HG02885 (cell line): ENCODE results near the gene AHRR.

Experiments used
- ATAC-seq: cut with Tn5 transposase; IDR thresholded peaks from one replicate; pipeline ENCODE4 v1.9.1; 2021; ENCODE audit warnings: mild to moderate bottlenecking; ENCODE audit not compliant: unreplicated experiment, poor library complexity

AHRR gene

GRCh38 chr5:434443-435146 is 113.1 kb downstream of the AHRR start:
- no peak for ATAC-seq

DNA sequence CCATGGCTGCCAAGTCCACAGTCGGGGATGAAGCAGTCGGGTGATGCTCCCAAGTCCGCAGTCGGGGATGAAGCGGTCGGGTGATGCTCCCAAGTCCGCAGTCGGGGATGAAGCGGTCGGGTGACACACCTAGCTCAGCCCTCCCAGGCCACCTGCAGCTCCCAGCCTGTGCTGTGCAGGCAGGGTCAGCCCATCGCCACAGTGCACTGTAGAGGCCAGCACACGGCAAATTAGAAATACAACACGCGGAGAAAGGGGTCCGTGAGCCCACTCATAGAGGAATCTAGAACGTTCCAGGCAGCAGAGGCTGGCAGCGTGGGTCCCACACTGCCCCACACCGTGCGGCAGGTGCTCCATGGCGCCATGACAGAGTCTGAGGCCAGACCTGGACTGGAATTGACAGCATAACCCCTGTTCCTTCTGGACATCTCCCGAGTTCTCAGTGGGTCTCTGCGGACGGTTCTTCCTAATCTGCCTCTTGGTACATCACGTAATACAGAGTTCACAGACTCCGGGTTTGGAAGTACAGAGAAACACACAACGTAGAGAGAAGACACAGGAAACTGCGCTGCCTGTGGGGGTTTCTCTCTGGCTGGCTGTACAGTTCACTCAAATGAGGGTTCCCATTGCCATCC is 113.8 kb downstream of the AHRR start:
- no peak for ATAC-seq

DNA sequence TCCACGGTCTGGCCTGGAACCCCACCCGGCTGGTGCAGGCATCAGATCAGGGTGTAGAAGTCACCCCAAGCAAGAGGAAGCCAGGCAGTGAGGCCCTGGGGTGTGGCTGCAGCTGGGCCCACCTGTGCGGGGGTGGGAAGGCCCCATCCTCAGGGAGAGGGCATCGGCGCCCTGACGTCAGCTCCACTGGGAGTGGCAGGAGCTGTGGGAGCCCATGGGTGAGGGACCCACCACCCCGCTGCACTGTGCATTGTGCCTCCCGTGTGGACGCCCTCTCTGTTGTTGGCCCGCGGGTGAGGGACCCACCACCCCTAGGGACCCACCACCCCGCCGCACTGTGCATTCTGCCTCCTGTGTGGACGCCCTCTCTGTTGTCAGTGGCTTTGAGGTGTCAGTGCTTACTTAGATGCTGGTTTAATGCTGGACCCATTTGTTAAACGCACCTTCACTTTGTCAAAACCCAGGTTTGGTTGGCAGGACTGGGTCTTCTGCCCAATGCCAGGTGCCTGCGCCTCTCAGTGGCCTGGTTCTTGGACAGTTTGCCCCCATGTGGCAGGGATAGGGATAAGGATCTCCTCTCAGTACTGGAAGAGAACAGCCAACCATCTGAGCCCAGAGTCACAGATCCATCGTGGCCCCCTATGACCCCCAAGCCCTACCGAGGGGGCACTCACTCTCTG is 114.6 kb downstream of the AHRR start:
- ATAC-seq, result no peak

- no peak for ATAC-seq
These were observed 115.1 kb downstream of the AHRR start for GRCh38 chr5:436641-436975.

DNA sequence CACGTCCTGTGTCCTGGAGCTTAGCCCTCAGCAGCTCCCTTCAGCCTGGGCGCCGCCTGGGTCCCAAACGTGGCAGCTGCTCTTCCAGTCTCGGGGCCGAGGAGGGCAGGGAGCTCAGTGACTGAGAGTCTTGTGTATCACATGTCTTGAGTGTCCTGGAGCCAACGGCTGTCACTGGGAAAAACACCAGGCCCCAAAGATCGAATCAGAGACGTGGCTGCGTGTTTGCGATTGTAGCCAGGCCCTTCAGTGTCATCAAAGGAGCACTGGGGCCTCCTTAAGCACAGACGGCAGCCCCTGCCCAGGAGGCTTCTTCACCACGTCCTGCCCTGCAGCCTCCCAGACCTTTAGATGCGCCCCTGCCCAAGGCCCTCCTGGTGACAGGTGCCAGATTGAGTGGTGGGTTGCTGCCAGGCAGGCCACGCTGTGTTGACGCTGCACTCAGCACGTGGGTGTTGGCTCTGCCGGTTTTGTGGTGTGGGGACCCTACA is 115.8 kb downstream of the AHRR start:
- ATAC-seq, result no peak

GRCh38 chr5:438481-438981 is 117.0 kb downstream of the AHRR start:
- ATAC-seq, result no peak

- no peak for ATAC-seq
These were observed 117.7 kb downstream of the AHRR start for GRCh38 chr5:439181-439580.

DNA sequence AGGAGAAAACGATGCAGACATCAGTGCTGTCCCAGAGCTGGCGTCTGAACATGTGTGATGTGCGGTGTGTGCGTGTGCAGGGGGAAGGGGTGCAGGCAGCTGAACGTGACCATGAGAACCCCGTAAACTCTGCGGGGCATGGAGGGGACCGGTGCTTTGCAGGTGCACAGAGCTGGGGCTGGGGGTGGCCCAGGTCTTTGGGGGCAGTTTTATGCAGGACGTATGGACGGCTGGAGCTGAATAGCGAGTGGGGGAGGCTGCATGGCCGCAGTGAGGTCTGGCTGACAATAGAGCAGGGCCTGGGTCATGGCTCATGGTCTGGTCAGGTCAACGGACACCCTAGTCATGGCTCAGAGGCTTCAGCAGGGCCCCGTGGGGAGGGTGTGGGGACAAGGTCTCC is 118.1 kb downstream of the AHRR start:
- ATAC-seq, result no peak

- no peak for ATAC-seq
These were observed 119.1 kb downstream of the AHRR start for GRCh38 chr5:440401-441201.

DNA sequence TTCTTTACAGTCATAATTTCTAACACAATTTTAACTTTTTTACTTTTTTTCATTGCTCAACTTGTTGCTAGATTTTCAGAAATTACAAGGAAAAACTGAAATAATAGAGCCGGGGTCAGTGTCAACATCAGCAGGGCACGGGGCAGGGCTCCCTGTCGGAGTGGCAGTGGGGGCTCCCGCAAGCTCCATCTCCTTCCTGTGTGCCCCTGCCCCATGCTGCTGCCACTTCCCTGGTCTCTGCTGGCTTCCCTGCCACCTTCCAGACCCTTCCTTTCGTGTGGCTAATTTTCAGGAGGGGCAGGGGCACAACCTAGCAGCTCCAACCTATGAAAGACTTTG is 120.5 kb downstream of the AHRR start:
- no peak for ATAC-seq

DNA sequence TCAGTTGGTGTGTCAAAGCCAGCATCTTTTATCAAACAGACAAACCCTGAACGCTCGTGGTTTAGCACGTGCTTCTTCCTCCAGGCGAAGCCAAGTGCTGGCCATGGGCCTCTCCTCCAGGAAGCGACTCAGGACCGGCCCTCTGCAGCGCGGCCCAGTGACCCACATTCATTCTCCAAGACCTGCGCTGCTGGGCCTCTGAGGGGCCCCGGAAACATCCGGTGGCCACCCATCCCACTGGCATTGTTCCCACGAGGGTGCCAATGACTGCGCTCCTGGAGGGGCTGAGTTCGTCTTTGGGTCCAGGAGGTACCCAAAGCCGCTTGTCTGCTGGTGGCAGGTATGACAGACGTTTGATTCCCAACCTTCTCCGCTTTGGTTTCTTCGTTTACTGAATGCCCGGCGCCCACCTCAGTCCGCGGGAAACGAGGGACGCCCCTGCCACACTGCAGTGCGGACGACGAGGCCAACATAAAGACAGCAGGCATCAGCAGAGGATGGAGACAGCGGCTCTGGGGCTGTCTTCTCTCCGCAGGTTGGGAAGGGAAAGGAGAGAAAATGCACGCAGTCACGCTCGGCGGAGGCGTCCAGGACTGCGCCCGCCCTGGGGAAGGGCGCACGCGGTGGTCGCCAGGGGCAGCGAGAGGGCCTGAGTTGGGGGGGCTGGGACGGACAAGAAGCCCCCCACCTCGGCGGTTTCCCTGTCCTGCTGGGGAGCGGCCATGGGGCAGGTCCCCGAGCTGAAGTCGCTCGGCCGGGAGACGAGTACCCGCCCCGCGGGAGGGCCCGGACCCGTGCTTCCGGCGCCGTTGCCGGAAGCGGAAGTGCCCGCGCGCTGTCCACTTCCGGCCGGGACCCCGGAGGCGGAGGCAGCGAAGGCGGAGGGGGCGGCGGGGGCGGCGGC is 121.1 kb downstream of the AHRR start, which contains the start of gene EXOC3:
Gene EXOC3, plus strand, starts transcription at position 842 of the 904 bp plus-strand sequence. CDS start 3,030 bp downstream, outside the sequence.
- peak; percentile 90 for ATAC-seq

DNA sequence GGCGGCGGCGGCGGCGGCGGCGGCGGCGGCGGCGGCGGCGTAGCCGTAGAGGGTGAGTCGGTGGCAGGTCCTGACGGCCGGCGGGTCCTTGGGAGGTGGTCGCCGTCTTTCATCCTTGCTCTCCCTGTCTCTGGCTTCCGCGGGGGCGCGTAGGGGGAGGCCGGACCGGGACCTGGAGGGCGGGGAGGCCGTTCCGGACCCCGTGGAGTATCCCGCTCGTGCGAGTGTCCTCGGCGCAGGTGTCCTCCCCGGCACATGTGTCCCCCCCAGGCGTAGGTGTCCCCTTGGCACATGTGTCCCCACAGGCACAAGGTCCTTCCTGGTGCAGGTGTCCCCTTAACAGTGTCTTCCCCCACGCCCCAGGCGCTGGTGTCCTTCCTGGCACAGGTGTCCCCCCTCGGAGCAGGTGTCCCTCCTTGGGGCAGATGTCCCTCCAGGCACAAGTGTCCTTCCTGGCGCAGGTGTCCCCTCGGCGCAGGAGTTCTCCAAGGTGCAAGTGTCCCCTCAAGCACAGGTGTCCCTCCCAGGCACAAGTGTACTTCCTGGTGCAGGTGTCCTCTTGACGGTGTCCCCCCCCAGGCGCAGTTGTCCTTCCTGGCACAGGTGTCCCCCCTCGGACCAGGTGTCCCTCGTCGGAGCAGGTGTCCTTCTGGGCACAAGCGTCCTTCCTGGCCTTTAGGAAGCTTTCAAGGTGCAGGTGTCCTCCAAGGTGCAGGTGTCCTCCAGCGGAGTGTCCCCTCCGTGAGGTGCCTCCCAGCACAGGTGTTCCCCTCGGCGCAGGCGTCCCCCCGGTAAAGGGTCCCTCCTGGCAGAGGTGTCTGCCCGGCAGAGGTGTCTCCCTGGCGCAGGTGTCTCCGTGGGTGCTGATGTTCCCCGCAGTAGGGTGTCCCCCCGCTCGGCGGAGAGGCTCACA is 122.0 kb downstream of the AHRR start:
- peak; percentile 22 for ATAC-seq

GRCh38 chr5:444226-444625 is 122.7 kb downstream of the AHRR start:
- ATAC-seq, result no peak

GRCh38 chr5:445591-445990 is 124.1 kb downstream of the AHRR start:
- ATAC-seq, result no peak

DNA sequence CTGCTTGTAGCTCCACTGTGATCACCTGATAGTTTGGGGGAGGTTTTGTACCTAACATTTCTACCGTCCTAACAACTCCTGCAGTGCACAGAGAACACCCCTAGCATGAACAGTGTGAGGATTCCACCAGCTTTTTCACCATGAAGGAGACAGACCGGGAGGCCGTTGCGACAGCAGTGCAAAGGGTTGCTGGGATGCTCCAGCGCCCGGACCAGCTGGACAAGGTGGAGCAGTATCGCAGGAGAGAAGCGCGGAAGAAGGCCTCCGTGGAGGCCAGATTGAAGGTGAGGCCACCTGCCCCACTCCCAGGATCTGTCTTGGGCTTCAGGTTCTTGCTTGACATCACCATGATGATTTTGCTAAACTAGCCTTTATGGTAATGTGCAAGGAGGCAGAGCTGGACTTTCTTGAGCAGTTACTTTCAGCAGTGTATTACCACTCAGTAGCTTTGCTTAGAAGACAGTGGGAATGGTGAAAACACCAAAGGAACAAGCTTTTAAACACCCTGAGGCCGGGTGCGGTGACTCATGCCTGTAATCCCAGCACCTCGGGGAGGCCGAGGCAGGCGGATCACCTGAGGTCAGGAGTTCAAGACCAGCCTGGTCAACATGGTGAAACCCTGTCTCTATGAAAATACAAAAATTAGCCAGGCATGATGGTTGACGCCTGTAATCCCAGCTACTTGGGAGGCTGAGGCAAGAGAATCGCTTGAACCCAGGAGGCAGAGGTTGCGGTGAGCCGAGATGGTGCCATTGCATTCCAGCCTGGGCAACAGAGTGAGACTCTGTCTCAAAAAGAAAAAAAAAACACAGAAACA is 124.8 kb downstream of the AHRR start:
- no peak for ATAC-seq

DNA sequence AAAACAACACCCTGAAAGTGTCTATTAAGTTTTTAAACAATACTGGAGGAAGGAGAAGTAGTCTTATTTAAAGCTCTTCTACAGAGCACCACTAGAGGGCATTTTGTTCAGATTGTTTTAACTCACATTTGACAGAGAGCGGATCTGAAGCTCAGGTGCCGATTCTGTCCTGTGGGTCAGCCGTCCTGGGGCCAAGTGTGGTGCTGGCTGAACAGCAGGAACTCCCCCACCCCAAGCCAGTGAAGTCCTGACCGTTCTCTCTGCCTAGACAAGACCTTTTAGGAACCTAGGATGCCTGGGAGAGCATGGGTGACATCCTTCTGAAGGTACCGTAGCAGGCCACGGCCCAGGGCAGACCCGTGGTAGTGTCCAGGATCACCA is 125.4 kb downstream of the AHRR start:
- no peak for ATAC-seq

- ATAC-seq, result no peak
These were observed 126.0 kb downstream of the AHRR start for GRCh38 chr5:447501-447900.
